Stimulated activated CD8-positive, alpha-beta memory T cell treated with anti-CD3 and anti-CD28 coated beads, Interleukin-15, amount 100 ng/mL, for 4 hours (primary cell): ENCODE measurements around the gene LRP5.
"Not testable (repeated sequence)": the region's sequence is repeated elsewhere in the genome, so short reads cannot be mapped to it uniquely, and the experiment has no call there.

Experiments
- DNase-seq, 2 donors: peaks; one replicate each; pipeline ENCODE4 v3.0.0-alpha.2; 2020; ENCODE audit warnings: low read depth in 2 of 2

LRP5 gene

GRCh38 chr11:68467201-68467834 is 154.9 kb downstream of the LRP5 start:
- no peak for DNase-seq

DNA sequence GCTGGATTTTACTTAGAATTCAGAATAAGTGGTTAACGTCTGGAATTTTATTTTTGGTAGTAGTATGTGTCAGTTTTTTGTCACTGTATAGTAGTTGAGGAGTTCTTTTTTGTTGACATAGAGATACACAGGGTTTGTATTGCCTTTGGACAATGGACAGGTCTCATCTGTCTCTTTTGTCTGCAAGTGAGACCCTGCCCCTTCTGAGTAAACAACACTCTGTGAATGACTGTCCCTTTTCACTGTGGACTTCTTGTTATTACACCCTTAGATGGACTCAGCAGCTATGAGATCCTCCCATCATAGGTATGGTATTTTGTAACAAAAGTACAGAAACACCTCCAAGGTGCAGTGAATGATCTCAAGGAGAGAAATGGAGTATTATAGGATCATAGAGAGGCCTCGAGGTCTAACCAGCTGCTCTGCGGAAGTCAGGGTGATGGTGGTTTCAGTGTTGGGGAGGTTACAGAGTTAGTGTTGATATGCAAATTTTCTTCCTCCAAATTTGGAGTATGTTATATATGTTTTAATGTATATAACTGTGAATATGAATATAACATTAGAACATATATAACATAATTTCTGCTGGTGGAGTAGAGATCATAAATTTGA is 155.9 kb downstream of the LRP5 start:
- no peak for DNase-seq

- DNase-seq = no peak
These were observed 156.7 kb downstream of the LRP5 start for GRCh38 chr11:68469122-68469521.

GRCh38 chr11:68469642-68470041 is 157.3 kb downstream of the LRP5 start:
- no peak for DNase-seq

- no peak for DNase-seq
These were observed 158.0 kb downstream of the LRP5 start for GRCh38 chr11:68470304-68470811.

- no peak for DNase-seq
These were observed 159.3 kb downstream of the LRP5 start for GRCh38 chr11:68471360-68472340.

DNA sequence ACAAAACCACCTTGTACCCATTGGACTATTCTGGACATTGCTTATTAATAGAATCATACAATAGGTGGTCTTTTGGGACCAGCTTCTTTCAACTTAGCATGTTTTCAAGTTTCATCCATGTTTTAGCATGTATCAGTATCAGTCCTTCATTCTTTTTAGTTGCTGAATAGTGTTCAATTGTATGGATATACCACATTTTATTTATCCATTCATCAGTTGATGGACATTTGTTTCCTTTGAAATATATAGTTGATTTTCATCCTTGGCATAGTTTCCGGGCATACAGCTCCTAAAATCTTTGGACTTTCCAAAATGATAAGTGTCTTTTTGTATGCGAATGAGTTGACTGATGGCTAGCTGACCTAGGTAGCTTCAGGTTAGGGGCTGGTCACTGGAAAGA is 160.4 kb downstream of the LRP5 start:
- no peak for DNase-seq

GRCh38 chr11:68473693-68474092 is 161.3 kb downstream of the LRP5 start:
- no peak for DNase-seq

- DNase-seq = not testable (repeated sequence)
These were observed 163.2 kb downstream of the LRP5 start for GRCh38 chr11:68475626-68476025.

GRCh38 chr11:68479390-68479789 is 167.0 kb downstream of the LRP5 start:
- DNase-seq = no peak

DNA sequence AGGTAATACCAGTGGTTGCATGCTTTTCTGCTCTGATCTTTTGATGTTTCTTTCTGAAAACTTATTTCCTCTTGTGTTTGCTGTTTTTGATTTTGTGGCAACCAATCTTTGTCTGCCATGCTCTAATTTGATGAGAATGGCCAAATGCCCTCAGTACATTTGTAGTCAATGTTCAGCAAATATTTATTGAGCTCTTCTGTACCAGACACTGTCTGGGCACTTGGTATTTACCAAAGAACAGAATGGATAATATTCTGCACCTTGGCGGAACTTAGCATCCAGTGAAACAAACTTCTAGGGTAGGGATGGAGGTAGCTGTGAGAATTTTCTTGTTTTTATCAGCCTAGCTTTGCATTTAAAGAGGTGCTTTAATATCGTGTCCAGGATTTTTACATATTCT is 167.8 kb downstream of the LRP5 start:
- DNase-seq = no peak

DNA sequence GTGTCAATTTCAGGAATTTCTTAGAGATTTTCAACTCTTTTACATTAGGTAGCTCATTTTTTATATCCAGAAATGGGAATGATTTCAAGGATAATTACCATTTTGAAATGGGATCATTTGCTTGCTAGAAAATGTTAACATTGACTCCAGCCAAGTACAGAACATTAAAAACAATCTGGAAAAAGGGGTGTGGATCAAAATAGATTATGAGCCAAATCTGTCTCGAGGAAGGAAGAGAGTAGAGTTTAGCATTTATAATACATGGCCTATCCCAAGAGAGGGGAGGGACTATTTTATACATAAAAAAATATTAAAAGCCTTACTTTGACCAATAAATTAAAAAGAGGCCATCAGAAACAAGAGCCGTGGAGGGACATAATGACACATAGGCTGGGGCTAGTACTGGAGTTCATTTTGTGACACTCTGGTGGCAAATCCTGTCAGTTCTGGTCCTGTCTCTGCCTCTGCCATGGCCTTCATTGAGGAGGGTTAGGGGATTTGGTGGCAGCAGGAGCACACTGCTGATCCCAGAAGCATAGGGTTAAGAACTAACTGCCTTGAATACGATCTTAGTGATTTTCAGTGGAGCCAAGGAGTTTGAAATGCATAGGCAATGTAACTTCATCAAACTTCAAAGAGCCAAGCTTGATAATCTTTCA is 168.6 kb downstream of the LRP5 start:
- no peak for DNase-seq

GRCh38 chr11:68481579-68482240 is 169.3 kb downstream of the LRP5 start:
- no peak for DNase-seq

- no peak for DNase-seq
These were observed 176.2 kb downstream of the LRP5 start for GRCh38 chr11:68488623-68489022.

DNA sequence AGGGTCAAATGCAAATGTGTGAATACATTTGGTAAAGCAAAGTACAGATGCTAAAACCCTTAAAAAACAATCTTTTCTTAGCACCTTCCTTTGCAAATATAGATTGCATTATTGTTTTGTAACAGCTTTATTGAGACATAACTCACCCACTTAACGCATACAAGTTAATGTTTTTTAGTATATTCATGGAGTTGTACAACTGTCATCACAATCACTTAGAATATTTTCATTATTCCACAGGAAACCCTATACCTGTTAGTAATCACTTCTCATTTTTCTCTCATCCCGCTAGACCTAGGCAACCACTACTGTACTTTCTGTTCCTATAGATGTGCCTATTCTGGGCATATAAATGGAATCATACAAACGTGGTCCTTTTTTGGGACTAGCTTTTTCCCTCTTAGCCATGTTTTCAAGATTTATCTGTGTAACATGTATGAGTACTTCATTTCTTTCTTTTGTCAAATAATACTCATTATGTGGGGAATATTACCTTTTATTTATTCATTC is 182.9 kb downstream of the LRP5 start:
- DNase-seq = no peak

DNA sequence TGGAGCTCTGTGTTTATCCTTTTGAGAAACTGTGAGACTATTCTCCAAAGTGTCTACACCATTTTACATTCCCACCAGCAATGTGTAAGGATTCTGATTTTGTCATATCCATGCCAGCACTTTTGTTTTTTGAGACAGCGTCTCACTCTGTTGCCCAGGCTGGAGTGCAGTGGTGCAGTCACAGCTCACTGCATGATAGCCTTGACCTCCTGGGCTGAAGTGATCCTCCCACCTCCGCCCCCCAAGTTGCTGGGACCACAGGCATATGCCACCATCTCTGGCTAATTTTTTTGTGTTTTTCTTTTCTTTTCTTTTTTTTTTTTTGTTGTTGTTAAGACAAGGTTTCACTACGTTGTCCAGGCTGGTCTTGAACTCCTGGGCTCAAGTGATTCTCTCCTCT is 183.5 kb downstream of the LRP5 start:
- DNase-seq = no peak

DNA sequence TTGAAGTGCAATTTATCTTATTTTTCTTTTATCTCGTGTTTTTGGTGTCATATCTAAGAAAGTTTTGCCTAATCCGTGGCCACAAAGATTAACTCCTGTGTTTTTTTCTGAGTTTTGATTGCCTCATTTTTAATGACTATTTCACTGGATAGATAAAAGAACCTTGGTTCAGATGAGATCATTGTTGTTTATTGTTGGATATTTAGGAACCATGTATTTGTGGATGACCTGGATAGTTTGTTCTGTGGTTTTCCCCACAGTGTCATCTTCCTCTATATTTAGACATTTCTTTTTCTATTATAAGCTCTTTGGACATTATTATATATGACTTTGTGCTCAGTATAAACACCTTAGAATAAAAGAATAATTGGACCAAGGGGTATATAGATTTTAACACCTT is 185.4 kb downstream of the LRP5 start:
- no peak for DNase-seq

DNA sequence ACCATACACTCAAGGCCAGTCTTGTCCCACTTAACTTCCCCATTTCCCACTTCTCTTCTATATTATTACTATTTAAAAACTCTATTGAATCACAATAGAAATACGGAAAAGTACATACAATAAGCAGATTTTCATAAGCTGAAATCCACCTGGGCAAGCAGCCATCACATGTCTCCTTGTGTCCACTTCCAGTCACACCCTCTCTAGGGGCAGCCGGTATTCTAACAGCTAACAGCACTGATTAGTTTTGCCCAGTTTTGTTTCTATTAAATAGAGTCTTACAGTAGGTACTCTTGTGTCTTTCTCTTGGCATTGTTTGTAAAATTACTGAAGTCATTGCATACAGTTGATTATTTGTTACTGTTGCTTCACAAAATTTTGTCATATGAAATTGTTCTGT is 185.9 kb downstream of the LRP5 start:
- no peak for DNase-seq
